Measurements from ENCODE around the gene TRERF1.
A peak's percentile ranks its signal among the peaks of the same experiment; 100 is the strongest.

TRERF1 gene

DNA sequence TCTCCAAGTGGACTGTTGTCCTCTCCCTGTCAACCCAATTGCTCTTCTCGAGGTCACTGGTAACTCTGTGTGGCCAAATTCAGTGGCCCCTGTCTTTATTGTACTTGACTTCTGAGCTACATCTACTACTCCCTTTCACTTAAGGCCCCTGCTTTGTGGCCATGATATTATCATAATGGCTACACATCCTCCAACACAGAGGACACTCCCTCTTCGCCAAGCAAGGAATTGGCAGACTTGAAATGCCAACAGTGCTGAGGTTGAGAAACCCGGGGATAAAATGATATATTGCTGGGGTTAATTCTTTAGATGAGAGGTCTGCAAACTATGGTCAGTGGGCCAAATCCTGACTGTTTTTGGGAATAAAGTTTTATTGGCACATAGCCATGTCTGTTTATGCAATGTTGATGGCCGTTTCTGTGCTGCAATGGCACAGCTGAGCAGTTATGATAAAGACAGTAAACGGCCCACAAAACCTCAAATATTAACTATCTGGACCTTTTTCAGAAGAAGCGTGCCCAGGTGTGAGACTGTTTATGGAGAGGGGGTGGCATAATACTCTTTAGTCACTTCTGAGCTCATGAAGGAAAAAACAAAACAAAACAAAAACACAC is 222.1 kb downstream of the TRERF1 start:
- H4K8ac ChIP-seq (ENCODE audit: low read length) = no peak overlapping the region
- no peak for DNase-seq
- no peak overlapping the region for H3K9ac ChIP-seq (ENCODE audit: low read length)
- 95% methylated on average over 6 of the region's 6 CpGs for WGBS
- no peak overlapping the region for H3K18ac ChIP-seq (ENCODE audit: low read depth in 1 of 2, low read length in 2 of 2)
- H3K23ac ChIP-seq (ENCODE audit: low read length in 2 of 2) = no peak overlapping the region
- no peak overlapping the region for H3K4ac ChIP-seq (ENCODE audit: low read depth in 1 of 2, low read length in 2 of 2)
- H2BK5ac ChIP-seq (ENCODE audit: low read depth, low read length, poor library complexity, severe bottlenecking) = no peak overlapping the region
- H3K36me3 ChIP-seq (ENCODE audit: control insufficient read depth in 1 of 2, insufficient read depth in 2 of 2, low read depth in 1 of 2, low read length in 2 of 2) = peaks cover 12 to 66% of the 10 kb centered on the region in 2 experiments
- H2BK120ac ChIP-seq (ENCODE audit: low read depth, low read length) = no peak overlapping the region
- H3K27ac ChIP-seq (ENCODE audit: low read length, poor library complexity, severe bottlenecking) = no peak overlapping the region
- H3K4me3 ChIP-seq (ENCODE audit: insufficient read depth in 1 of 2, low read depth in 1 of 2, low read length in 2 of 2) = no peak overlapping the region
- no peak overlapping the region for H3K4me2 ChIP-seq (ENCODE audit: low read length, poor library complexity, severe bottlenecking)
- no peaks in the 10 kb centered on the region for H3K27me3 ChIP-seq (ENCODE audit: control insufficient read depth in 1 of 2, insufficient read depth in 1 of 2, low read length in 2 of 2)
- H2BK15ac ChIP-seq (ENCODE audit: low read depth, poor library complexity, severe bottlenecking) = no peak overlapping the region
- H3K14ac ChIP-seq (ENCODE audit: low read length in 2 of 2) = no peak overlapping the region
- H4K91ac ChIP-seq (ENCODE audit: low read length) = no peak overlapping the region
- no peak overlapping the region for H2AFZ ChIP-seq (ENCODE audit: low read depth, low read length)
- no peak overlapping the region for H2BK12ac ChIP-seq (ENCODE audit: low read length in 2 of 2)
- H2AK5ac ChIP-seq (ENCODE audit: low read length, severe bottlenecking) = peak overlapping the region; percentile 90
- H3K4me1 ChIP-seq (ENCODE audit: control insufficient read depth, insufficient read depth, low read depth, low read length) = peaks cover 18% of the 10 kb centered on the region
- no peaks in the 10 kb centered on the region for H3K9me3 ChIP-seq (ENCODE audit: control insufficient read depth, low read length)
- H3K79me1 ChIP-seq (replicated peaks; ENCODE audit: low read length, poor library complexity, severe bottlenecking) = peaks cover 8% of the 10 kb centered on the region

DNA sequence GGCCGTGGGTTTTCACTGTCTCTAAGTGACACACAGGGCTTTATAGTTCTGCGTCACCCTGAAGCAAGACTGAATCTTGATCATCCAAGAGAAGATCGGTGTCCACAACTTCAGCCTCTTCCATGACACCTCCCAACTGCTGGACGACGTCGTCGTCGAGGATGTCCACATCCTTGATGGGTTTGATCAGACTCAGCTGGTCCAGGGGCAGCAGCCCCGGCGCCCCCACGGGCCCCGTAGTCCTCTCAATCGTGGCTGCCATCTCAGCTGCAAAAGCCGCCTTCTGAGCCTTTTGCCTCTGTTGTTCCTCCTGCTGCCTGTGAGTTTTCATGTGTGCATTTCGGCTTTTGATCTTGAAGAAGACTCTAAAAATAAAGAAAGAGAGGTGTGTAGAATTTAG is 223.4 kb downstream of the TRERF1 start:
- no peak overlapping the region for H3K4me3 ChIP-seq (ENCODE audit: insufficient read depth in 1 of 2, low read depth in 1 of 2, low read length in 2 of 2)
- no peak overlapping the region for H3K18ac ChIP-seq (ENCODE audit: low read depth in 1 of 2, low read length in 2 of 2)
- no peak overlapping the region for H4K91ac ChIP-seq (ENCODE audit: low read length)
- no peaks in the 10 kb centered on the region for H3K9me3 ChIP-seq (ENCODE audit: control insufficient read depth, low read length)
- WGBS = 98% methylated on average over 15 of the region's 15 CpGs
- no peak overlapping the region for H2BK120ac ChIP-seq (ENCODE audit: low read depth, low read length)
- H3K9ac ChIP-seq (ENCODE audit: low read length) = no peak overlapping the region
- H2BK5ac ChIP-seq (ENCODE audit: low read depth, low read length, poor library complexity, severe bottlenecking) = no peak overlapping the region
- H2AFZ ChIP-seq (ENCODE audit: low read depth, low read length) = no peak overlapping the region
- no peak overlapping the region for H2BK12ac ChIP-seq (ENCODE audit: low read length in 2 of 2)
- no peaks in the 10 kb centered on the region for H3K27me3 ChIP-seq (ENCODE audit: control insufficient read depth in 1 of 2, insufficient read depth in 1 of 2, low read length in 2 of 2)
- no peak overlapping the region for H3K4me2 ChIP-seq (ENCODE audit: low read length, poor library complexity, severe bottlenecking)
- peaks cover 12 to 58% of the 10 kb centered on the region in 2 experiments for H3K36me3 ChIP-seq (ENCODE audit: control insufficient read depth in 1 of 2, insufficient read depth in 2 of 2, low read depth in 1 of 2, low read length in 2 of 2)
- H3K4me1 ChIP-seq (ENCODE audit: control insufficient read depth, insufficient read depth, low read depth, low read length) = peaks cover 20% of the 10 kb centered on the region
- H3K27ac ChIP-seq (ENCODE audit: low read length, poor library complexity, severe bottlenecking) = peak overlapping the region; percentile 49
- no peak overlapping the region for H3K14ac ChIP-seq (ENCODE audit: low read length in 2 of 2)
- H3K79me1 ChIP-seq (replicated peaks; ENCODE audit: low read length, poor library complexity, severe bottlenecking) = peaks cover 8% of the 10 kb centered on the region
- no peak overlapping the region for H2BK15ac ChIP-seq (ENCODE audit: low read depth, poor library complexity, severe bottlenecking)
- H3K23ac ChIP-seq (ENCODE audit: low read length in 2 of 2) = no peak overlapping the region
- no peak for DNase-seq
- peak overlapping the region; percentile 92 for H2AK5ac ChIP-seq (ENCODE audit: low read length, severe bottlenecking)
- H4K8ac ChIP-seq (ENCODE audit: low read length) = no peak overlapping the region
- no peak overlapping the region for H3K4ac ChIP-seq (ENCODE audit: low read depth in 1 of 2, low read length in 2 of 2)

DNA sequence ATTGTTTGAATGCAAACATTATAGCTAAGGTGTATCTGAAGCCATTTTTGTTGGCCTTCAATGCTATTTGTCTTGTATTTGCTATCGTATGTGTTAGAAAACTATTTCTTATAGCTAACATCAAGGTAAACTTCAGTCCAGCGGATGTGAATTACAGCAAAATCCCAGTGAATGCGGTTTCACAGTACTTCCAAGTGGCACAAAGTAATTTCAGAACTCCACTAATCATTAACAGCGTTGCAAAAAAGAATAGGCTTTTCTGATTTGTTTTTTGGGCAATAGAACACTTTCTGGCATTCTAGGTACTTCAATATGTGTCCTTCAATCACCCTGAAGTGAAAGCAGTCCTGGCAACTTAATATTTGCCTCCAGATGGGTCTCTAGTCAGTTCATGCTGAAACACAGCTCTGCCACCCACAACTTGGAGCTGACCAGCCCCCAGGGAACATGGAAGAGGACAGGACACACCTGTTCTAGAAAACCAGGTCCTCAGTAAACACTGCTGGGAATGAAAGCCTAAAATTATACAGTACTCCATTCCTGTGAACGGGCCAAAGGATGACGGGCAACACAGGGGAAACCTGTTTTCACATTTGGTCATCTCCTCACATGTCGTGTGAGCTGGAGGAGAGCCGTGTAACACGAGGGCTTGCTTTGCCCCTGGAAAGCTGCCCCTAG is 224.4 kb downstream of the TRERF1 start:
- peaks cover 8% of the 10 kb centered on the region for H3K79me1 ChIP-seq (replicated peaks; ENCODE audit: low read length, poor library complexity, severe bottlenecking)
- no peak overlapping the region for H4K91ac ChIP-seq (ENCODE audit: low read length)
- H3K18ac ChIP-seq (ENCODE audit: low read depth in 1 of 2, low read length in 2 of 2) = no peak overlapping the region
- no peaks in the 10 kb centered on the region for H3K9me3 ChIP-seq (ENCODE audit: control insufficient read depth, low read length)
- peak overlapping the region; percentile 68 for H3K9ac ChIP-seq (ENCODE audit: low read length)
- peaks cover 9 to 50% of the 10 kb centered on the region in 2 experiments for H3K36me3 ChIP-seq (ENCODE audit: control insufficient read depth in 1 of 2, insufficient read depth in 2 of 2, low read depth in 1 of 2, low read length in 2 of 2)
- no peak overlapping the region for H2BK12ac ChIP-seq (ENCODE audit: low read length in 2 of 2)
- H3K4me1 ChIP-seq (ENCODE audit: control insufficient read depth, insufficient read depth, low read depth, low read length) = peaks cover 20% of the 10 kb centered on the region
- no peaks in the 10 kb centered on the region for H3K27me3 ChIP-seq (ENCODE audit: control insufficient read depth in 1 of 2, insufficient read depth in 1 of 2, low read length in 2 of 2)
- no peak for DNase-seq
- H2AFZ ChIP-seq (ENCODE audit: low read depth, low read length) = no peak overlapping the region
- no peak overlapping the region for H2BK15ac ChIP-seq (ENCODE audit: low read depth, poor library complexity, severe bottlenecking)
- no peak overlapping the region for H3K4me3 ChIP-seq (ENCODE audit: insufficient read depth in 1 of 2, low read depth in 1 of 2, low read length in 2 of 2)
- no peak overlapping the region for H3K4ac ChIP-seq (ENCODE audit: low read depth in 1 of 2, low read length in 2 of 2)
- H2BK120ac ChIP-seq (ENCODE audit: low read depth, low read length) = no peak overlapping the region
- H3K23ac ChIP-seq (ENCODE audit: low read length in 2 of 2) = no peak overlapping the region
- H2AK5ac ChIP-seq (ENCODE audit: low read length, severe bottlenecking) = peak overlapping the region; percentile 98
- H2BK5ac ChIP-seq (ENCODE audit: low read depth, low read length, poor library complexity, severe bottlenecking) = peak overlapping the region; percentile 85
- peak overlapping the region; percentile 41 for H3K4me2 ChIP-seq (ENCODE audit: low read length, poor library complexity, severe bottlenecking)
- 95% methylated on average over 9 of the region's 9 CpGs for WGBS
- no peak overlapping the region for H4K8ac ChIP-seq (ENCODE audit: low read length)
- no peak overlapping the region for H3K14ac ChIP-seq (ENCODE audit: low read length in 2 of 2)
- peak overlapping the region; percentile 96 for H3K27ac ChIP-seq (ENCODE audit: low read length, poor library complexity, severe bottlenecking)

DNA sequence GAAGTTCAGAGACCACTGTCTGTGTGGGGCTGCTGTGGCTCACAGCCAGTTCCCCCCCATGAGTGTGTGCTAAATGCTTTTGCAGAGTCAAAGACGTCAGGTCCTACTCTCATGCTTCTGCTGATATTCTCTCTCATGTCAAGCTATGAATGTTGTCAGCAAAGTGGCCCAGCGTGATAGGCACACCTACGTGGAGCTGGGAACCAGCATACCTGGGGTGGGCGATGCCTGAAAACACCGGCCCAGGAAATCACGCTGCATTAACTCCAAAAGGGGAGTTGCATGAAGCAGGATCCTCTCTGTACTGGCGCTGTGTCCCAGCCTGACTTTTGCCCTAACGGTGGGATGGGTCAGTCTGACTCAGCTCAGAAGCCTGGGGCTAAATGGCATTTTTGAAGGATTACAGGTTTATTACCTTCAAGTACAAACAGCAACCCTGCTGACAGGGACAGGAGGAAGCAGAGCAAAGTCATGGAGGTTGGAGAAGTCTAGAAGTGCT is 225.0 kb downstream of the TRERF1 start:
- Histone ChIP-seq H2BK120ac (ENCODE audit: low read depth, low read length) (no peak overlapping the region), H2AK5ac (ENCODE audit: low read length, severe bottlenecking) (no peak overlapping the region), H2AFZ (ENCODE audit: low read depth, low read length) (no peak overlapping the region), H3K4ac (ENCODE audit: low read depth in 1 of 2, low read length in 2 of 2) (no peak overlapping the region), H3K14ac (ENCODE audit: low read length in 2 of 2) (peak overlapping the region in 1 of 2 experiments; percentile 3), H4K91ac (ENCODE audit: low read length) (no peak overlapping the region), H3K4me2 (ENCODE audit: low read length, poor library complexity, severe bottlenecking) (peak overlapping the region; percentile 9), H3K27me3 (ENCODE audit: control insufficient read depth in 1 of 2, insufficient read depth in 1 of 2, low read length in 2 of 2) (no peaks in the 10 kb centered on the region), H3K18ac (ENCODE audit: low read depth in 1 of 2, low read length in 2 of 2) (peak overlapping the region in 1 of 2 experiments; percentile 5), H3K36me3 (ENCODE audit: control insufficient read depth in 1 of 2, insufficient read depth in 2 of 2, low read depth in 1 of 2, low read length in 2 of 2) (peaks cover 9 to 44% of the 10 kb centered on the region in 2 experiments), H4K8ac (ENCODE audit: low read length) (peak overlapping the region; percentile 48), H3K9ac (ENCODE audit: low read length) (peak overlapping the region; percentile 68), H2BK15ac (ENCODE audit: low read depth, poor library complexity, severe bottlenecking) (no peak overlapping the region), H3K79me1 (replicated peaks; ENCODE audit: low read length, poor library complexity, severe bottlenecking) (peaks cover 8% of the 10 kb centered on the region), H3K4me1 (ENCODE audit: control insufficient read depth, insufficient read depth, low read depth, low read length) (peaks cover 20% of the 10 kb centered on the region), H3K23ac (ENCODE audit: low read length in 2 of 2) (no peak overlapping the region), H3K9me3 (ENCODE audit: control insufficient read depth, low read length) (no peaks in the 10 kb centered on the region), H3K27ac (ENCODE audit: low read length, poor library complexity, severe bottlenecking) (peak overlapping the region; percentile 96), H2BK12ac (ENCODE audit: low read length in 2 of 2) (peak overlapping the region in 1 of 2 experiments; percentile 32), H2BK5ac (ENCODE audit: low read depth, low read length, poor library complexity, severe bottlenecking) (no peak overlapping the region), H3K4me3 (ENCODE audit: insufficient read depth in 1 of 2, low read depth in 1 of 2, low read length in 2 of 2) (no peak overlapping the region)
- WGBS = 22% methylated on average over 8 of the region's 8 CpGs
- DNase-seq = peak; percentile 82

Measured in mesenchymal stem cell (in vitro differentiated cells and primary cell).